BJ (cell line): ENCODE results near the gene CYP1A2. TPM values are rescaled to one million over a fixed set of nuclear protein-coding genes. Genes with fewer than 3 reads are reported as not detected.

ENCODE experiments used
- CTCF ChIA-PET: fragments of 350-600 bp; formaldehyde crosslinking; extraction: SDS; loops from one replicate; lab custom pipeline; 2021; ENCODE audit warnings: antibody characterized with exemption, inconsistent platforms; lab: Yijun Ruan, JAX
- POLR2A ChIA-PET: fragments of 300-600 bp; sonication (Branson Sonifier 250); formaldehyde crosslinking; extraction: SDS; loops from one replicate; lab custom pipeline; 2021; ENCODE audit warnings: antibody characterized with exemption; lab: Charles Lee
- DNase-seq: peaks from one replicate; pipeline ENCODE4 v3.0.0-alpha.2; 2011; ENCODE audit warnings: low read depth
- H3K27me3 ChIP-seq: 2 replicates; pipeline ENCODE4 v1.6.0; 2011; ENCODE audit warnings: low read length; ENCODE audit not compliant: control insufficient read depth, insufficient read depth
- H3K36me3 ChIP-seq: 2 replicates; pipeline ENCODE4 v1.5.1; 2011; ENCODE audit warnings: low read length; ENCODE audit not compliant: control insufficient read depth, insufficient read depth
- H3K4me3 ChIP-seq: 2 replicates; pipeline ENCODE4 v1.5.1; 2011; ENCODE audit warnings: low read depth, mild to moderate bottlenecking, control low read depth, low read length
- CTCF ChIP-seq: IDR thresholded peaks from 2 replicates; pipeline ENCODE4 v1.5.1; 2011; ENCODE audit warnings: low read depth, mild to moderate bottlenecking, control low read depth, inconsistent platforms, low read length, moderate library complexity; ENCODE audit not compliant: insufficient read depth
- polyA plus RNA-seq: library from polyadenylated mRNA; depleted of rRNA; stranded (reverse); fragments of >200 nt; gene quantifications from 2 replicates; pipeline ENCODE4 v1.2.3, GENCODE V29; 2011

The CYP1A2 gene
- polyA plus RNA-seq, 1 experiment, result not detected

GRCh38 chr15:74716651-74717050, 32.0 kb upstream of the CYP1A2 start:
- Histone ChIP-seq H3K4me3 (no peak overlapping the region), H3K36me3 (no peaks in the 10 kb centered on the region), H3K27me3 (peaks cover 6% of the 10 kb centered on the region; the same call in 1 of the 2 replicates)
- no peak for TF ChIP-seq CTCF
- CTCF ChIA-PET, result interaction anchor here (0.6 kb wide), 1 partner anchor 10 kb away, joined by 3 read pairs; no protein-coding TSS in a partner anchor
- DNase-seq, result no peak
- POLR2A ChIA-PET, result no interaction called here

DNA sequence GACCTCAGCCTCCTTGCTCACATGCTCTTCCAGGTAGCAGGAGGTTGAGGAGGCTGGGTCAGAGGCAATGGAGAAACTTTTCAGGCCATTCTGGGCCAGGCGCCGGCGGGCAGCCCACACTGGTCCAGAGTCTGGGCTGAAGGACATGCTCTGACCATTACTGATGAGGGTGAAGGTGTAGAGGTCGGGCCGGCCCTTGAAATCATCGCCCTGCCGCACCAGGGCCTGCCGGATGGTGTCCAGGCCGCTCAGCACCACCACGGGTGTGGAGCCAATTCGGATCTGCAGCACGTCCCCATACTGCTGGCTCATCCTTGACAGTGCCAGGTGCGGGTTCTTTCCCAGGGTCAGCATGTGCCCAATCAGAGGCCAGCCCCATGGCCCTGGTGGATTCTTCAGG, 26.1 kb upstream of the CYP1A2 start:
- peaks cover 17% of the 10 kb centered on the region for H3K27me3 ChIP-seq
- no peak for DNase-seq
- ChIA-PET CTCF (no interaction called here), POLR2A (no interaction called here)
- no peaks in the 10 kb centered on the region for H3K36me3 ChIP-seq
- no peak overlapping the region for H3K4me3 ChIP-seq
- TF ChIP-seq CTCF, result no peak

DNA sequence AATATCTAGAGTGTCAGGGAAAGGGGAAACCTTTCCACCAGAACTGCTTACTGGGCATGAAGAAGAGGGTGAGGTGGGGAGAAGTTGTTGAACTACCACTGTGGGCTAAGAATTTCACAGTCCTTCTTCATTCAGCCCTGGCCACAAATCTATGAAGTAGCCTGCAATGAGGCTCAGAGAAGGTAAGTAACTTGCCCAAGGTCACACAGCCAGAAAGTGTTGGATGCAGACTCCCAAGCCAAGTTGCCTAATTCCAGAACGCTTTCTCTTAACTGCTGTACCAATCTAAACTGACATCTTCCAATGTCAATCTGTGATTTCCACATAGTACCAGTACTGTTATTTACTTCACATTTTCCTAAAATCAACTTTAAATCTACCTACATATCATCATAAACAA, 25.5 kb upstream of the CYP1A2 start:
- CTCF ChIA-PET, result interaction anchor here (0.6 to 3.6 kb wide), 3 partner anchors 45 to 691 kb away, joined by 3 to 10 read pairs (median 3); no protein-coding TSS in a partner anchor
- Histone ChIP-seq H3K36me3 (no peaks in the 10 kb centered on the region), H3K27me3 (peaks cover 20% of the 10 kb centered on the region), H3K4me3 (no peak overlapping the region)
- TF ChIP-seq CTCF, result no peak
- DNase-seq, result no peak
- POLR2A ChIA-PET, result no interaction called here

GRCh38 chr15:74723754-74724334, 24.8 kb upstream of the CYP1A2 start:
- ChIA-PET POLR2A (no interaction called here), CTCF (interaction anchor here (0.6 to 3.6 kb wide), 6 partner anchors 45 to 690 kb away, joined by 3 to 10 read pairs (median 3); partner anchors contain the start of gene CSK)
- DNase-seq, result no peak
- H3K27me3 ChIP-seq, result peaks cover 20% of the 10 kb centered on the region
- no peaks in the 10 kb centered on the region for H3K36me3 ChIP-seq
- TF ChIP-seq CTCF, result no peak
- no peak overlapping the region for H3K4me3 ChIP-seq

DNA sequence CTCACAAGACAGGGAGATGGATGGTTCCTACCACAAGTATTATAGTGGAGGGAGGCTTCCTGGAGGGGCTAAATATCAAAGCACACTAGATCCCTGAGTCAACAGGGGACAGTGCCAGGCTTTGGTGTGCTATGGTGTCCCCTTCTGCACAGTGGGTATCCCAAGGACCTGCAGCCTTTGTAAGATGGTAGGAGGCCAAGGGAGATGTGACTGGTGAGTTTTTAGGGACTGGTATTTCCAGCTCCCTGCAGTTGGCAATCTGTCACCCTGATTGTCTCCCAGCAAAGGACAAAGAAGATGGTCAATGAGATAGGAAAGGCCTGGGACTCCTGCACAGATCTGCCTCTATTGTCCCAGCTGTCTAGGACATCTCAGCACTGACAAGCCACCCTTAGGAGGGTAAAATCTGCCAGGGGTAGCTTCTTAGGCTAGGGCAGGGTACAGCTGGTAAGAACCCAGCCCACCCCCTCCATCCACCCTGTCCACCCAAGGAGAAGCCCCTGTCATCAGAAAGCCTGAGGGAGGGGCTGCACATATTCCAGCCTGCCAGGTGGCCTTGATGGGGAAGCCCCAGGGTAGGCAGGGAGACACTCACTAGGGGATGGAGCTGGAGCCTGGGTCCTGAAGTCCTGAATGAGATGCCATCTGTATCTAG, 23.9 kb upstream of the CYP1A2 start:
- POLR2A ChIA-PET, result no interaction called here
- CTCF ChIA-PET, result interaction anchor here (1.1 to 3.6 kb wide), 5 partner anchors 10 to 63 kb away, joined by 3 to 10 read pairs (median 4); partner anchors contain the start of gene CSK
- Histone ChIP-seq H3K4me3 (no peak overlapping the region), H3K27me3 (peaks cover 20% of the 10 kb centered on the region), H3K36me3 (no peaks in the 10 kb centered on the region)
- no peak for DNase-seq
- TF ChIP-seq CTCF, result no peak
